ENCODE data around the gene LAMC1. TPM values are rescaled to one million over a fixed set of nuclear protein-coding genes. Genes with fewer than 3 reads are reported as not detected.

Gene LAMC1
- total RNA-seq, 2 experiments from 2014 or later: 0.42 to 0.66 TPM

DNA sequence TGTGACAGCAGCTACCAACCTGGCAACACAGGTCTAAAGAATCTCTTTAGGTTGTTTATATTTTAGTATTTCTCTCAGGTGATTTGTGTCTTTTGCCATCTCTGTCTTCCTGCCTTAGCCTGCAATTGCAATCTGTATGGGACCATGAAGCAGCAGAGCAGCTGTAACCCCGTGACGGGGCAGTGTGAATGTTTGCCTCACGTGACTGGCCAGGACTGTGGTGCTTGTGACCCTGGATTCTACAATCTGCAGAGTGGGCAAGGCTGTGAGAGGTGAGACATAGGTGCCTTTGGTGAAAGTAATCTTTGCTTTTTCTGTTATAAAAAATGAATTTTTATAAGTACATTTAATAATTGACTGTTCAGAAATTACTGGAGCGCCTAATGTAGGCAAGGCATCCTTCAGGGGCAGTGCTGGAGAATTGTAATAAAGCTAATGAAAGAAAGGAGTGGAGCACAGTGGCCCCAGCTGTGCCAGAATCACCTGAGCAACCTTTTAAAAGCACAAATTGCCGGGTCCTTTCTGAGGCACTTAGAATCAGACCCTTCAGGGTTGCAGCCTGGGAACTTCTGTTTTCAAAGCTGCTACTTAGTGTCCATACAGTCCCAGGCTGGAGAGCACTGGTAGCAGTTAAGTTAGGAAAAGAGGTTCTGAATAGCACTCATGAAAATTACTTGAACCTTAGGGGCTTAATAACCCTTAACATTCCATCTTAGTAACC lies 102.2 kb downstream of the LAMC1 start:
- no peak overlapping the region for H3K4me3 Mint-ChIP-seq
- DNase-seq: no peak
- no peaks in the 10 kb centered on the region for H3K27me3 Mint-ChIP-seq
- no peaks in the 10 kb centered on the region for H3K9me3 Mint-ChIP-seq
- H3K36me3 Mint-ChIP-seq: no peaks in the 10 kb centered on the region
- no peaks in the 10 kb centered on the region for H3K4me1 Mint-ChIP-seq
- H3K27ac Mint-ChIP-seq: no peak overlapping the region

DNA sequence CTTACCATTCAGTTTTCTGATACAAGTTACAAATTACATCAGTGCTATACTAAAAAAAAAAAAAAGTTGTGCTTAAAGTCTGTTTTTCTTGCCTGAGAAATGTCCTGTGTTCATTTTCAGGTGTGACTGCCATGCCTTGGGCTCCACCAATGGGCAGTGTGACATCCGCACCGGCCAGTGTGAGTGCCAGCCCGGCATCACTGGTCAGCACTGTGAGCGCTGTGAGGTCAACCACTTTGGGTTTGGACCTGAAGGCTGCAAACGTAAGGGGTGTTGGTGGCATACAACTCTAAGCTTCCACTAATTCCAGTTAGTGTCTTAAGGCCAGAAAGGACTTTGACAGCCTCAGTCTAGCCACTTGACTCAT lies 102.8 kb downstream of the LAMC1 start:
- Mint-ChIP-seq H3K4me3 (no peak overlapping the region), H3K36me3 (no peaks in the 10 kb centered on the region), H3K27ac (no peak overlapping the region), H3K27me3 (no peaks in the 10 kb centered on the region), H3K4me1 (no peaks in the 10 kb centered on the region), H3K9me3 (no peaks in the 10 kb centered on the region)
- DNase-seq: no peak

DNA sequence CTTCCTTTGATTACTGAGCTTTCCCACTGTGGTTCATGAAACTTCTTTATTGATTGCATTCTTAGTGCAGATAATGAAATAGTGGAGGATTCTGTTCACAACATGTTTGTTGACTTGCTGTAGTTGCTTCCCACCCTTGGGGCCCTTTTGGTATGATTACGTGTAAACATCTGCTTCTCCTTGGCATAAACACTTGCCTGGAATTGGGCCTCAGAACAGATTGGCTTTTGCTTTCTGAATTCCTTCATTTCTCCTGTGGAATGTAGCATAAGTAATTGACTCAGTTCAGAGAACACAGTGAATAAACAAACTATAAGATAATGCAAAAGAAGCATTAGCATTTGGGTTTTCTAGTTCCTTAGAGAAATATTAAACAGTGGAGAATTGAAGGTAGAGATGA lies 103.3 kb downstream of the LAMC1 start:
- Mint-ChIP-seq H3K4me3 (no peak overlapping the region), H3K27me3 (no peaks in the 10 kb centered on the region), H3K36me3 (no peaks in the 10 kb centered on the region), H3K9me3 (no peaks in the 10 kb centered on the region), H3K27ac (no peak overlapping the region), H3K4me1 (no peaks in the 10 kb centered on the region)
- no peak for DNase-seq

DNA sequence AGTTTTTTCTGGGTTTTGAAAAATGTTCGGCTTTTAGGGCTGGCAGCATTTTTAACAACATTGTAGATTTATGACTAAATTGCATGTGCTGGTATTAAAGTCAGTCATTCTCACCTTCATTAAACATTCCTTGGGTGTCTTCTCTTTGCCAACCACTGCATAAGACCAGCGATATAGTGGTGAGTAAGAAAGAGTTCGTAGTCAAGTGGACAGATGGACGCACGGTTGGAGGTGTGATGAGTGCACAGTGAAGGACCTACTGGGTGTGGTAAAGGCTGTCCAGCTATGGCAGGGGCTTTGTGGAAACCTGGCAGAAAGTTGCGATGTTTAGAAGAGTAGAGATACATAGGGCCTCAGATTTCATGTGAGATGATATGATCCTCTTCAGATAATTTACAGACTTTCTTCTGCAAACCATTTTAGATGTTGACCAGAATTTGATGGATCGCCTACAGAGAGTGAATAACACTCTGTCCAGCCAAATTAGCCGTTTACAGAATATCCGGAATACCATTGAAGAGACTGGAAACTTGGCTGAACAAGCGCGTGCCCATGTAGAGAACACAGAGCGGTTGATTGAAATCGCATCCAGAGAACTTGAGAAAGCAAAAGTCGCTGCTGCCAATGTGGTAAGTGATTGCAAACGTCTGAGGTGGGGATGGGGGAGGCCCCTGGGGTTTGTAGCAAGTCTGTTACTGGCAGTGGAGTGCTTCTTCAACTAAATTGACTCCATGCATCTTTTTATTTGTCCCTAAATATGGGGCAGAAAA lies 106.9 kb downstream of the LAMC1 start:
- H3K27me3 Mint-ChIP-seq: no peaks in the 10 kb centered on the region
- no peaks in the 10 kb centered on the region for H3K36me3 Mint-ChIP-seq

DNA sequence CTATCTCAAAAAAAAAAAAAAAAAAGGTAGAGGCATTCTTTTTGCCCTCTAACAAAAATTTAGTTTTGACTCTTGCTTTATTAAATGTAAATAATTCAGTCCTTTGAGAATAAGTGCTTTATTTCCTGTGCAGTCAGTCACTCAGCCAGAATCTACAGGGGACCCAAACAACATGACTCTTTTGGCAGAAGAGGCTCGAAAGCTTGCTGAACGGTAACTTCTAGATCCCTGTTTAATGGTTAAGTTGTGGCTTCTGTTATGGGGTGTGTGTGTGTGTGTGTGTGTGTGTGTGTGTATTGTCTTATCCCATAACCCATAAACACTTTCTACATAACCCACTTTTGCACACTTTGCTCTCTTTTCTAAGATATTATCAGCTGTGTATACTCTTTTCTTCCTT lies 107.9 kb downstream of the LAMC1 start:
- Mint-ChIP-seq H3K4me3 (no peak overlapping the region), H3K36me3 (no peaks in the 10 kb centered on the region), H3K4me1 (no peaks in the 10 kb centered on the region), H3K27ac (no peak overlapping the region), H3K27me3 (no peaks in the 10 kb centered on the region), H3K9me3 (no peaks in the 10 kb centered on the region)
- DNase-seq: no peak

More for the DNA sequence above, 106.9 kb downstream of the LAMC1 start:
- no peak for DNase-seq
- H3K4me3 Mint-ChIP-seq: no peak overlapping the region
- no peaks in the 10 kb centered on the region for H3K9me3 Mint-ChIP-seq
- H3K27ac Mint-ChIP-seq: no peak overlapping the region
- no peaks in the 10 kb centered on the region for H3K4me1 Mint-ChIP-seq

DNA sequence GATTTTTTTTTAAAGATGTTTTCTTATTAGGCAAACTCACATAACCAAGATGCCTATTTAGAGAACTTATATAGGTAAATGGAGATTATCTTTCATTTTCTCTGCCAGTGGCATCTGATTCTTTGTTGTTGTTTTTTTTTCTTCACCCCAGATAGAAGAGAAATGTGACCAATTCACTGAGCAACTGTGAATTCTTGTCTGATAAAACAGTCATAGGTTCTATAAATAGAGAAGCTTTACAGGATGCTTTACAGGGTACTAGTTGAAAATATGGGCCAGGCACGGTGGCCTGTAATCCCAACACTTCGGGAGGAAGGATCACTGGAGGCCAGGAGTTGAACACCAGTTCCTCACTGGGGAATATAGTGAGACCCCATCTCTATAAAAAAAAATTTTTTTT lies 112.1 kb downstream of the LAMC1 start:
- Mint-ChIP-seq H3K4me3 (no peak overlapping the region), H3K27me3 (no peaks in the 10 kb centered on the region), H3K36me3 (no peaks in the 10 kb centered on the region), H3K27ac (no peak overlapping the region), H3K9me3 (no peaks in the 10 kb centered on the region), H3K4me1 (peaks cover 4% of the 10 kb centered on the region)
- no peak for DNase-seq

DNA sequence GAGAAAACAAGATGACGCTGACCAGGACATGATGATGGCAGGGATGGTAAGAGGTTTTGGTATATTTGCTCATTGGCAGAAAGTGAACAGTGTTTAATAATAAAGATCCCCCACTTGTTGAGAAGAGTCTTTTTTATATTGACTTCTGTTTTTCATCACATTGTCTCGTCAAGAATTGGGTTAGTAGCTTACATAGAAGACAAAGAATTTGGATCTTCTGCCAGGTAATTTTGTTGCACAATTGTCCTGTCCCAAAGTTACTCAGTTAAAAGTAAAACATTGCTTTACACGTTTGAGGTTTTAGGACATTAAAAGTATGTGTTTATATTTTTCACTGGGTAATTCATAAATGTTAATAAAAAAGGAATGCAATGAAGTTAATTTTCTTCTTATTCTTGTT lies 114.6 kb downstream of the LAMC1 start:
- H3K4me1 Mint-ChIP-seq: peaks cover 4% of the 10 kb centered on the region
- no peak overlapping the region for H3K27ac Mint-ChIP-seq
- no peaks in the 10 kb centered on the region for H3K36me3 Mint-ChIP-seq
- no peak overlapping the region for H3K4me3 Mint-ChIP-seq
- no peaks in the 10 kb centered on the region for H3K9me3 Mint-ChIP-seq
- no peak for DNase-seq
- no peaks in the 10 kb centered on the region for H3K27me3 Mint-ChIP-seq

DNA sequence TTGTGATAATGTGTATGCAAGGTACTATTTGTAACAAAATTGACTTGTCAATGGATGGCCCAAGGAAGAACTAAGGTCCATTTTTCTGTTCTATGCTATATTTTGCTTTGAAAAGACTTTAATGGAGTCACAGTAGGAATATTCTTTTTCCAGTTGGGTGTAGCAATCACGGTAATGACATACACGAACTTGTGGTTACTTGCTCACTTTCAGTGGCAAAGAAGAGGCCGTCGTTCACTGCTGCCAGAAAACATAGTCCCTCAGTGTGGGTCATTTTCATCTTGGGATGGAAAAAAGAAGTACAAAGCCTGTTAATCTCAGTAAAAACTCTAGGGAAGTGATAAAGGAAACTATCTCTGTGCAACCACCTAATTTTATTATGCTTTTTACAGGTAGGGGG lies 115.1 kb downstream of the LAMC1 start:
- H3K4me1 Mint-ChIP-seq: peaks cover 4% of the 10 kb centered on the region
- no peak for DNase-seq

DNA sequence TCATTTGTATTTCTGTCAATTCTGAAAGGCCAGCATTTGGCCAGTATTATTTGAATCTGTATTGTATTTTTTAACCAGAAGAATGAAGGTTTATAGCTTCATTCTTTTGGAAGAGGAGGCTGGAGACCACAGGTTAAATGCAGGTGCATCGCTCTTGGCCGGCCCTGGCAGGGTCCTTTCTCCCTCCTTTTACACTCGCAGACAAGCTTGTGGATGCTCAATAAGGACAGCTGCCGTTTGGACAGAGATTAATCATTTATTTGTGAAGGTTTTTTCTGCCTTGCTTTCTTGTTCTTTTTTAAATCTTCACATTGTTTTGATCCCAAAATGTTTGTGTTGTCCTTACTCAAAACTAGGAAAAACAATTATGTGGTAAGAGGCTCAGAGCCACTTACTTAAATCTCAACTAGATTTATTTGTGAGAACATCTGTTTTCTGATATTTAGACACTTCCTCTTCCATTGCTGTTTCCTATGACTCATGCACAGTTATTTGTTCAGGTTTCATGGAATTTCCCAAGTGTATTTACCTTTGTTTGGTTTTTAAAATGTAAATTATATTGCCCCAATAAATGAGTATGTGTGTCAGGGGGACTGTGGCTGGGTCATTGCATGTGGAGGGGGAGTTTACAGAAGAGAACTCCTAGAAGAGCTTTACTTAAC lies 116.2 kb downstream of the LAMC1 start:
- Mint-ChIP-seq H3K27ac (no peak overlapping the region), H3K27me3 (no peaks in the 10 kb centered on the region), H3K9me3 (no peaks in the 10 kb centered on the region), H3K4me3 (no peak overlapping the region), H3K36me3 (no peaks in the 10 kb centered on the region), H3K4me1 (peaks cover 4% of the 10 kb centered on the region)
- no peak for DNase-seq

More for the DNA sequence above, 115.1 kb downstream of the LAMC1 start:
- Mint-ChIP-seq H3K9me3 (no peaks in the 10 kb centered on the region), H3K27me3 (no peaks in the 10 kb centered on the region), H3K4me3 (no peak overlapping the region), H3K27ac (no peak overlapping the region), H3K36me3 (no peaks in the 10 kb centered on the region)

DNA sequence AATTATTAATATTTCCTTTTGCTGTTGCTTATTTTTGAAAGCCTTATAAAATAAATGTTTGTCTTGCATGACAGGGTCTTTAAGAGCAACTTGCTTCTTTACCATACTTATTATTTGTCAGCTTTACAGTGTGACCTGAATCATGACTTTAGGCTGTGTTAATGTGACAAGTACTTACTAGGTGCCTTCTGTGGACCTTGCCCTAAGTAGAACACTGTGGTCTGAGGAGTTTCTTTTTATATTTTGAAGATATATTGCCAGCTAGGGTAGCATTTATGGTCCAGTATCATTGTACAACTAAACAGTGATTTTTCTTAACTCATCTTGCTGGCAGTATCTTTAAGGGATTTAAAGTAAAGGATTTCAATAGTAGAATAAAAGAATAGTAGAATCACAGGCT lies 117.4 kb downstream of the LAMC1 start:
- no peak for DNase-seq
- Mint-ChIP-seq H3K36me3 (no peaks in the 10 kb centered on the region), H3K9me3 (no peaks in the 10 kb centered on the region), H3K27ac (no peak overlapping the region), H3K4me3 (no peak overlapping the region), H3K4me1 (peaks cover 4% of the 10 kb centered on the region), H3K27me3 (no peaks in the 10 kb centered on the region)

DNA sequence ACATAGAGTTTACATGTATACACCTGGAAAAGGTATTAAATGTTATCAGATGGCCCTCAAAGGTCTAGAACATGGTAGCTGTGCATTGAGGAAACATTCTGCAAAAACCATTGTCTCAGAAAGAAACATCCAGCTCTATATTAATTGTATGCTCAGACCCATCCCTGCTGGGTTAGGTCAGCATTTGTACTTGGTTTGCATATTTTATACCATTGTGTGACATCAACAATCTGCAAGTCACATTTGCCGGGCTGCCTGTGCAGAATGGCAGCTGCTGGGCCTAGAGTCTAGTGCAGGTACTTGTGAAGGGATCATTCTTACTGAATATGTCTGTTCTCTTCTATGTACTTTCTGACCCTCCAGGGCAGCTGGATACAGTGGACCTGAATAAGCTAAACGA lies 119.0 kb downstream of the LAMC1 start:
- H3K36me3 Mint-ChIP-seq: no peaks in the 10 kb centered on the region
- DNase-seq: no peak
- H3K27me3 Mint-ChIP-seq: no peaks in the 10 kb centered on the region
- no peaks in the 10 kb centered on the region for H3K9me3 Mint-ChIP-seq
- H3K27ac Mint-ChIP-seq: no peak overlapping the region
- peaks cover 4% of the 10 kb centered on the region for H3K4me1 Mint-ChIP-seq
- no peak overlapping the region for H3K4me3 Mint-ChIP-seq

DNA sequence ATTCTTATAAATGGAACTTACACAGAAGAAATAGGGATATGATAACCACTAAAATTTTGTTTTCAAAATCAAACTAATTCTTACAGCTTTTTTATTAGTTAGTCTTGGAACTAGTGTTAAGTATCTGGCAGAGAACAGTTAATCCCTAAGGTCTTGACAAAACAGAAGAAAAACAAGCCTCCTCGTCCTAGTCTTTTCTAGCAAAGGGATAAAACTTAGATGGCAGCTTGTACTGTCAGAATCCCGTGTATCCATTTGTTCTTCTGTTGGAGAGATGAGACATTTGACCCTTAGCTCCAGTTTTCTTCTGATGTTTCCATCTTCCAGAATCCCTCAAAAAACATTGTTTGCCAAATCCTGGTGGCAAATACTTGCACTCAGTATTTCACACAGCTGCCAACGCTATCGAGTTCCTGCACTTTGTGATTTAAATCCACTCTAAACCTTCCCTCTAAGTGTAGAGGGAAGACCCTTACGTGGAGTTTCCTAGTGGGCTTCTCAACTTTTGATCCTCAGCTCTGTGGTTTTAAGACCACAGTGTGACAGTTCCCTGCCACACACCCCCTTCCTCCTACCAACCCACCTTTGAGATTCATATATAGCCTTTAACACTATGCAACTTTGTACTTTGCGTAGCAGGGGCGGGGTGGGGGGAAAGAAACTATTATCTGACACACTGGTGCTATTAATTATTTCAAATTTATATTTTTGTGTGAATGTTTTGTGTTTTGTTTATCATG lies 120.5 kb downstream of the LAMC1 start:
- Mint-ChIP-seq H3K9me3 (no peaks in the 10 kb centered on the region), H3K27ac (no peak overlapping the region), H3K4me1 (peaks cover 4% of the 10 kb centered on the region), H3K4me3 (no peak overlapping the region), H3K36me3 (no peaks in the 10 kb centered on the region), H3K27me3 (no peaks in the 10 kb centered on the region)
- no peak for DNase-seq

DNA sequence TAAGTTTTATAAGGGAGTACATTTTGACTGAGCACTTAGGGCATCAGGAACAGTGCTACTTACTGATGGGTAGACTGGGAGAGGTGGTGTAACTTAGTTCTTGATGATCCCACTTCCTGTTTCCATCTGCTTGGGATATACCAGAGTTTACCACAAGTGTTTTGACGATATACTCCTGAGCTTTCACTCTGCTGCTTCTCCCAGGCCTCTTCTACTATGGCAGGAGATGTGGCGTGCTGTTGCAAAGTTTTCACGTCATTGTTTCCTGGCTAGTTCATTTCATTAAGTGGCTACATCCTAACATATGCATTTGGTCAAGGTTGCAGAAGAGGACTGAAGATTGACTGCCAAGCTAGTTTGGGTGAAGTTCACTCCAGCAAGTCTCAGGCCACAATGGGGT lies 121.5 kb downstream of the LAMC1 start:
- no peaks in the 10 kb centered on the region for H3K4me1 Mint-ChIP-seq
- no peaks in the 10 kb centered on the region for H3K36me3 Mint-ChIP-seq
- H3K27me3 Mint-ChIP-seq: no peaks in the 10 kb centered on the region
- no peaks in the 10 kb centered on the region for H3K9me3 Mint-ChIP-seq
- DNase-seq: no peak
- H3K4me3 Mint-ChIP-seq: no peak overlapping the region
- no peak overlapping the region for H3K27ac Mint-ChIP-seq

DNA sequence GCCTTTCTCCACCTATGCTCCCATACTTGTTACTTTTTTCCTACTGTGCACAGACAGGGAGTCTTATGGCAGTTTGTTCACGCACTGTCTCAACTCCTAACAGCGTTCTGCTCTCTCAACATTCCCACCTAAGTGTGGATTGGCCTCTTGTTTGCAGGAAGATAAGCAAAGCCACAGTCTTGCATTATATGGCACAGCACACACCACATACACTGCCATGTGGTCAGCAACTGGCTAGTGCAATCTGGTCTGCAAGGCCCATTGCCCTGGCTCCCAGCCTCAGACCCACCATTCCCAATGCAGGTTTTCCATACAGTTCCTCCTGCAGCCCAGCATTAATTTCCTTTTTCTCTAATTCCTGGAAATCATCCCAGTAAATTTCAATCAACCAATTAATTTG lies 124.5 kb downstream of the LAMC1 start:
- Mint-ChIP-seq H3K36me3 (no peaks in the 10 kb centered on the region), H3K27me3 (peaks cover 3% of the 10 kb centered on the region), H3K27ac (no peak overlapping the region), H3K4me1 (no peaks in the 10 kb centered on the region), H3K4me3 (no peak overlapping the region), H3K9me3 (no peaks in the 10 kb centered on the region)
- DNase-seq: no peak

DNA sequence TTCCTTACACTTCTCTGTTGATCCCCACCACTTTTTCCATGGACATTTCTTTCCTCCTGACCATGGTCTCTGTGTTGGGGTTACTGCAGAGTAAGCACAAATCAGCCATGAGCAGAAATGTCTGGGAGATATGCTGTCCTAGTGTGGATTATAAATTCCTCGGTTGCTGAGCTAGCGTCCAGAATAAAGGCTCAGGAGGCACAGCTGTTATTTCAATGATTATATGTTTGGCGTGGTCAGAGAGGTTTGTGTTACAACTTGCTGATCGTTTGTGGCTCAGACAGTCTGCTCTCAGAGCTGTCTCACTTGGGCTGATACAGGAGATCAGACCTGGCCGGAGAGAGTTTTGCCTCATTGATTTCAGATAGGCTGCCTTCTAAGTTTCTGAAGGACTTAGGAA lies 125.4 kb downstream of the LAMC1 start:
- peaks cover 6% of the 10 kb centered on the region for H3K27me3 Mint-ChIP-seq
- H3K4me3 Mint-ChIP-seq: no peak overlapping the region
- DNase-seq: no peak
- H3K9me3 Mint-ChIP-seq: no peaks in the 10 kb centered on the region
- no peaks in the 10 kb centered on the region for H3K4me1 Mint-ChIP-seq
- no peak overlapping the region for H3K27ac Mint-ChIP-seq
- no peaks in the 10 kb centered on the region for H3K36me3 Mint-ChIP-seq

Measured in activated naive CD8-positive, alpha-beta T cell treated with anti-CD3 and anti-CD28 coated beads for 36 hours (primary cell).